OCI-LY1 (cell line): ENCODE measurements around the gene PECR.
"Not testable (repeated sequence)": the region's sequence is repeated elsewhere in the genome, so short reads cannot be mapped to it uniquely, and the experiment has no call there.

Source experiments
- H2AFZ ChIP-seq: fragments of 200-600 bp; sonication (generic), shearing (Covaris generic); 2 replicates; pipeline ENCODE4 v1.6.0; 2014; ENCODE audit warnings: antibody characterized with exemption, mild to moderate bottlenecking, low read length
- H3F3A ChIP-seq: fragments of 200-600 bp; sonication (generic), shearing (Covaris generic); 2 replicates; pipeline ENCODE4 v1.6.0; 2014; ENCODE audit warnings: mild to moderate bottlenecking, antibody characterized with exemption, low read length, moderate library complexity; ENCODE audit not compliant: insufficient read depth
- H3K27ac ChIP-seq: fragments of 200-600 bp; sonication (generic); 2 replicates; pipeline ENCODE4 v1.5.1; 2014; ENCODE audit warnings: low read length, mixed run types, mild to moderate bottlenecking, low read depth; ENCODE audit not compliant: poor library complexity, severe bottlenecking
- H3K27me3 ChIP-seq: fragments of 200-600 bp; sonication (generic); 2 replicates; pipeline ENCODE4 v1.6.0; 2014; ENCODE audit warnings: antibody characterized with exemption, mild to moderate bottlenecking, low read length, moderate library complexity; ENCODE audit not compliant: insufficient read depth
- H3K36me3 ChIP-seq: fragments of 200-600 bp; sonication (generic); 2 replicates; pipeline ENCODE4 v1.6.1; 2014; ENCODE audit warnings: mild to moderate bottlenecking, antibody characterized with exemption, low read length, moderate library complexity, mixed read lengths; ENCODE audit not compliant: insufficient read depth
- H3K4me1 ChIP-seq: fragments of 200-600 bp; sonication (generic); 2 replicates; pipeline ENCODE4 v1.5.1; 2014; ENCODE audit warnings: mild to moderate bottlenecking, low read length, moderate library complexity; ENCODE audit not compliant: insufficient read depth, severe bottlenecking
- H3K4me2 ChIP-seq: fragments of 200-600 bp; sonication (generic), shearing (Covaris generic); 2 replicates; pipeline ENCODE4 v1.6.1; 2014; ENCODE audit warnings: low read length
- H3K4me3 ChIP-seq: fragments of 200-600 bp; sonication (generic); 2 replicates; pipeline ENCODE4 v1.5.1; 2014; ENCODE audit warnings: low read length, low read depth, mild to moderate bottlenecking, mixed read lengths; ENCODE audit not compliant: poor library complexity, severe bottlenecking
- H3K79me2 ChIP-seq: fragments of 200-600 bp; shearing (Covaris generic); 2 replicates; pipeline ENCODE4 v1.6.1; 2016; ENCODE audit warnings: mixed run types, low read length, mixed read lengths; ENCODE audit not compliant: insufficient read depth
- H3K9ac ChIP-seq: fragments of 200-600 bp; sonication (generic), shearing (Covaris generic); 2 replicates; pipeline ENCODE4 v1.6.1; 2014; ENCODE audit warnings: mild to moderate bottlenecking, low read length, mixed read lengths
- H3K9me2 ChIP-seq: fragments of 200-600 bp; sonication (generic), shearing (Covaris generic); 2 replicates; pipeline ENCODE4 v1.6.1; 2014; ENCODE audit warnings: low read depth, mild to moderate bottlenecking, low read length, mixed read lengths
- H3K9me3 ChIP-seq: fragments of 200-600 bp; shearing (Covaris generic); 2 replicates; pipeline ENCODE4 v1.6.1; 2014; ENCODE audit warnings: low read length, mixed read lengths
- H4K20me1 ChIP-seq: fragments of 200-600 bp; sonication (generic), shearing (Covaris generic); 2 replicates; pipeline ENCODE4 v1.6.0; 2016; ENCODE audit warnings: mild to moderate bottlenecking, low read length; ENCODE audit not compliant: insufficient read depth
- EZH2 ChIP-seq: fragments of 200-600 bp; sonication (generic), shearing (Covaris generic); IDR thresholded peaks from 2 replicates; pipeline ENCODE4 v1.8.0; 2017; ENCODE audit warnings: borderline replicate concordance, mixed run types, mild to moderate bottlenecking, antibody characterized with exemption, low read length, moderate library complexity, mixed read lengths
- TF ChIP-seq, protein P1 (sequence below): fragments of 200-600 bp; sonication (generic), shearing (Covaris generic); IDR thresholded peaks from 2 replicates; pipeline ENCODE4 v1.5.1; 2017; ENCODE audit warnings: mild to moderate bottlenecking, antibody characterized with exemption, low read length, moderate library complexity, mixed read lengths

Gene PECR

DNA sequence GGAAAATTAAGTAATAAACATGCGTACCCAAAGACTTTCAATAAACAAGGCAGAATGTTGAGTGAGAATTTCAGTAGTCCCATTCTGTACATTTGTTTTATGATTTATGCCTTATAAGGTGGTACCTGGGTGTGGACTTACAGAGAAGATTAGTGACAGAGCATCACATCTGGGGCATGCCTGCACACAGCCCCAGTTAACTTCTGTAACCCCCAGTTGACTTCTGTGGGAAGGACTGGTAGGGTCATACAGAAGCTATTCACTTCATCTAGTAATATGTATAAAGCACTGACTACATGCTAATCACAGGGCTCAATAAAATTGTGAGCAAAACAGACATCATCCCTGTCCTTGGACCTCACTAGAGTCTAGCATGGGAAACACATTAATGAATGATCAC lies 84.4 kb downstream of the PECR start:
- no peak overlapping the region for H3K4me2 ChIP-seq
- H2AFZ ChIP-seq: no peak overlapping the region
- no peaks in the 10 kb centered on the region for H4K20me1 ChIP-seq
- no peaks in the 10 kb centered on the region for H3K9me3 ChIP-seq
- no peaks in the 10 kb centered on the region for H3K4me1 ChIP-seq
- H3K27me3 ChIP-seq: no peaks in the 10 kb centered on the region
- no peak overlapping the region for H3K4me3 ChIP-seq
- no peaks in the 10 kb centered on the region for H3K9me2 ChIP-seq
- H3K9ac ChIP-seq: no peak overlapping the region
- H3K27ac ChIP-seq: no peak overlapping the region
- H3K36me3 ChIP-seq: no peaks in the 10 kb centered on the region
- no peak for TF ChIP-seq EZH2
- TF ChIP-seq, protein P1, sequence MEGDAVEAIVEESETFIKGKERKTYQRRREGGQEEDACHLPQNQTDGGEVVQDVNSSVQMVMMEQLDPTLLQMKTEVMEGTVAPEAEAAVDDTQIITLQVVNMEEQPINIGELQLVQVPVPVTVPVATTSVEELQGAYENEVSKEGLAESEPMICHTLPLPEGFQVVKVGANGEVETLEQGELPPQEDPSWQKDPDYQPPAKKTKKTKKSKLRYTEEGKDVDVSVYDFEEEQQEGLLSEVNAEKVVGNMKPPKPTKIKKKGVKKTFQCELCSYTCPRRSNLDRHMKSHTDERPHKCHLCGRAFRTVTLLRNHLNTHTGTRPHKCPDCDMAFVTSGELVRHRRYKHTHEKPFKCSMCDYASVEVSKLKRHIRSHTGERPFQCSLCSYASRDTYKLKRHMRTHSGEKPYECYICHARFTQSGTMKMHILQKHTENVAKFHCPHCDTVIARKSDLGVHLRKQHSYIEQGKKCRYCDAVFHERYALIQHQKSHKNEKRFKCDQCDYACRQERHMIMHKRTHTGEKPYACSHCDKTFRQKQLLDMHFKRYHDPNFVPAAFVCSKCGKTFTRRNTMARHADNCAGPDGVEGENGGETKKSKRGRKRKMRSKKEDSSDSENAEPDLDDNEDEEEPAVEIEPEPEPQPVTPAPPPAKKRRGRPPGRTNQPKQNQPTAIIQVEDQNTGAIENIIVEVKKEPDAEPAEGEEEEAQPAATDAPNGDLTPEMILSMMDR: no peak
- H3K79me2 ChIP-seq: no peaks in the 10 kb centered on the region
- no peaks in the 10 kb centered on the region for H3F3A ChIP-seq

DNA sequence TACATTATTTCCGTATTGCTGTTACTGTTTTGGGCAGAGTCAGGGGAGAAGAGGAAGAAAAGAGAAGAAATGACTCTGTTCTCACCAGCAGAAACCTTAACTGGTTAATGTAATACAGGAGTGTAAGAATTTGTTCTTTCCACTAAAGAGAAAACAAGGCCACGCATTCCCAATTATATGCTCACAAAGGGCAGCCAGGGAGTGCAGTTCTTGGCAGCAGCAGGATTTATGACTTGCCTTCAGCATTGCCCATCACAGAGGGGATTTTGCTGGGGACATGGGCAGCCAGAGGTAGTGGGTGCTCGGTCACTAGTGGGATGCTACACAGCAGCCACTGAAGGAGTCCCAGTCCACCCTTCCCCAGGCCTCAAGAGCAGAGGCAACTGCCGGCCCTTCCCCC lies 86.7 kb downstream of the PECR start:
- no peak overlapping the region for H3K4me2 ChIP-seq
- no peak overlapping the region for H3K4me3 ChIP-seq
- no peak overlapping the region for H2AFZ ChIP-seq
- H3K9me3 ChIP-seq: no peaks in the 10 kb centered on the region
- no peak overlapping the region for H3K27ac ChIP-seq
- no peaks in the 10 kb centered on the region for H3F3A ChIP-seq
- no peak for TF ChIP-seq EZH2
- TF ChIP-seq, protein P1: no peak
- no peak overlapping the region for H3K9ac ChIP-seq
- H3K9me2 ChIP-seq: no peaks in the 10 kb centered on the region
- no peaks in the 10 kb centered on the region for H3K36me3 ChIP-seq
- no peaks in the 10 kb centered on the region for H3K27me3 ChIP-seq
- H4K20me1 ChIP-seq: no peaks in the 10 kb centered on the region
- H3K4me1 ChIP-seq: no peaks in the 10 kb centered on the region
- no peaks in the 10 kb centered on the region for H3K79me2 ChIP-seq

DNA sequence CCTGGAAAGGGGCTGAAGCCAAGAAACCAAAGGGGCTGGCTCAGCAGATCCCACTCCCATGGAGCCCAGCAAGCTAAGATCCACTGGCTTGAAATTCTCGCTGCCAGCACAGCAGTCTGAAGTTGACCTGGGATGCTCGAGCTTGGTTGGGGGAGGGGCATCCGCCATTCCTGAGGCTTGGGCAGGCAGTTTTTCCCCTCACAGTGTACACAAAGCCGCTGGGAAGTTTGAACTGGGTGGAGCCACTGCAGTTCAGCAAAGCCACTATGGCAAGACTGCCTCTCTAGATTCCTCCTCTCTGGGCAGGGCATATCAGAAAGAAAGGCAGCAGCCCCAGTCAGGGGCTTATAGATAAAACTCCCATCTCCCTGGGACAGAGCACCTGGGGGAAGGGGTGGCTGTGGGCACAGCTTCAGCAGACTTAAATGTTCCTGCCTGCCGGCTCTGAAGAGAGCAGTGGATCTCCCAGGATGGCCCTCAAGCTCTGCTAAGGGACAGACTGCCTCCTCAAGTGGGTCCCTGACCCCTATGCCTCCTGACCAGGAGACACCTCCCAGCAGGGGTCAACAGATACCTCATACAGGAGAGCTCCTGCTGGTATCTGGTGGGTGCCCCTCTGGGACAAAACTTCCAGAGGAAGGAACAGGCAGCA lies 92.9 kb downstream of the PECR start:
- not testable (repeated sequence) for H3K36me3 ChIP-seq, H3K9ac ChIP-seq, H4K20me1 ChIP-seq, H3K9me2 ChIP-seq, H3K27ac ChIP-seq, H3K9me3 ChIP-seq, H2AFZ ChIP-seq, H3K79me2 ChIP-seq, H3K4me1 ChIP-seq, H3K27me3 ChIP-seq, H3F3A ChIP-seq, H3K4me2 ChIP-seq, H3K4me3 ChIP-seq
